Inflammatory macrophage (primary cell): ENCODE data around the gene VTCN1.

ENCODE experiments used
- DNase-seq, 2 donors: peaks; one replicate each; pipeline ENCODE4 v3.0.0-alpha.2; 2020 to 2022

Gene VTCN1

GRCh38 chr1:117208580-117208979 lies 2.1 kb downstream of the VTCN1 start:
- DNase-seq, result no peak

GRCh38 chr1:117205368-117205767 lies 5.4 kb downstream of the VTCN1 start:
- no peak for DNase-seq

DNA sequence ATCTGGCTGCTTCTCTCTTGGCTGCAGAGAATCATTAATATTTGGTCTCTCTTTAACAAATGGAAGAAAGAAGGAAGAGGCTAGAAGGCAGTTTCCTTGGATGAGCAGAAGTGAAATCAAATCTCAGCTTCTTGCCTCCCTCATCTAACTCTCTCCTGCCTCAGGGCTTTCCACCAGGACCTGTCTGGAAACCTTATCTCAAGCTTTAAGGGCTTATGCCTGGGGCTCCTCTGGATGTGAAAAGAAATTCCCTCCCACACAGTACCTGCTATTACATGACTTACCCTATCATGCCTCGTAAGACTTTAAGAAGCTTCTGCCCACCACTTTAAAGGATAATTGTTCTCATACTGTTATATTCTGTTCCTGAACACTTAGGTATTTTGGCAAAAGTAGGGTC lies 8.9 kb downstream of the VTCN1 start:
- DNase-seq, result no peak

GRCh38 chr1:117198097-117198496 lies 12.6 kb downstream of the VTCN1 start:
- DNase-seq, result no peak

- DNase-seq, result no peak
These were observed 21.0 kb downstream of the VTCN1 start for GRCh38 chr1:117189726-117190125.

GRCh38 chr1:117188816-117189437 lies 21.8 kb downstream of the VTCN1 start:
- no peak for DNase-seq

DNA sequence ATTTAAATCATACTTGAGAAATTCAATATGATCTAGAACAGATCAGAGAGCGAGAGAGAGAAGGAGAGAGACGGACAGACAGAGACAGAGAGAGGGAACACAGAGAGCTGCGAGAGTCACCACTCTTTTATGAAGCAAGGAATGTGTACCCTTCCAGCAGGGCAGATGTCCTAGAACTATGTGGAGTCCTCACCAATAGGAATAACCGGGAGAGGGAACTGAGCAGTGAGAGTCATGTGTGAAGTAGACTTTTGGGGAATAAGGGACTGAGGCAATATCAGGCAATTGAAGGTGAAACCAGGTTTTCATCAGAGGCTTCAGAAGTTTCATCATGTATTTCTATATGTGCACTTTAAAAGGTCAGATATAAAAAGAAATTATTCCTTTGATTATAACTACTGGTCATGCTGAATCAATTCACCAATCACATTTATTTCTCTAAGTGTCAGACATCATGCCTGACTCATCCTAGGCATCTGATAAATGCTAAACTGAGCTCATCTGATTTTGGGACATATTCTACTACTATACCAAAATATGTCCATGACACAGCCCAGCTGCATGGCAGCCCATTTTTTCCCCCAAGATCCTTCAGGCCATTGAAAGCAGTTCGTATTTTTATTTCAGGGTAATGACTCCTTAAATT lies 22.4 kb downstream of the VTCN1 start:
- DNase-seq, result no peak

- no peak for DNase-seq
These were observed 27.6 kb downstream of the VTCN1 start for GRCh38 chr1:117183112-117183511.

DNA sequence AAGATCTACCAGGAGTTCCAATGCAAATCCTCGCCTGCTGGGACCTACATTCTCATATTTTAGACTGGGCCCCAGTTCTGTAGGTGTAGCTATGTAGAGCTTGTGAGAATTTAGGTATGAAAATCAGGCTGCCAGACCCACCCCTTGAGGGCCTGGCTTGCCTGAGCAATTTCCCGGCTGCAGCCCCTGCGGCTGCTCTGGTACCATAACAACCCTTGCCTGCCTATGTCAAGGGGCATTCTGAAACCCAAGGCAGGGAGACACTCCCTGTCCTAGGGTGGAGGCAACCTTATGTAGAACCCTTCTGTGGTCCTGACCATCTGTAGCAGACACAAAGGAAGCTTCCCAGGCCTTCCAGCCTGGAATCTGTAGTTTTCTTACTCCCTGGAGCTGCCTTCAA lies 28.4 kb downstream of the VTCN1 start:
- no peak for DNase-seq

DNA sequence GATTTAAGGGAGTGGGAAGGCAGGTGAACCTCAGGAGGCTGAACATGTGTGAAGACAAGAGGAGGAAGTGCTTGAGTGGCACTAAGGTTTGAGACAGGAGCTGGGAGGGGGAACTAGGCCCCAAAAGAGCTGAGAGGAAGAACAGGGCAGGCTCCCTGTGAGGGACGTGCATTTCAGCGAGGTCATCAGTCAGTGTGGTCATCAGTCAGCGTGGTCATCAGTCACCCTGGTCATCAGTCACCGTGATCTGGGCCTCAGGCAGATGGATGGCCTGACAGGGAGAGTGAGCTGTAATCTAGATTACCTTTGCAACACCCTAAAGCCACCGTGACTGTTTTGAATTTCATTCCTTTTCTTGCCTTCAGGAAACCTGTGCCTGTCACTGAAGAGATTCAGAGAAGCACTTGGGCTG lies 29.1 kb downstream of the VTCN1 start:
- DNase-seq, result peak; percentile 22 to 53

- DNase-seq, result no peak
These were observed 30.4 kb downstream of the VTCN1 start for GRCh38 chr1:117180147-117180967.

DNA sequence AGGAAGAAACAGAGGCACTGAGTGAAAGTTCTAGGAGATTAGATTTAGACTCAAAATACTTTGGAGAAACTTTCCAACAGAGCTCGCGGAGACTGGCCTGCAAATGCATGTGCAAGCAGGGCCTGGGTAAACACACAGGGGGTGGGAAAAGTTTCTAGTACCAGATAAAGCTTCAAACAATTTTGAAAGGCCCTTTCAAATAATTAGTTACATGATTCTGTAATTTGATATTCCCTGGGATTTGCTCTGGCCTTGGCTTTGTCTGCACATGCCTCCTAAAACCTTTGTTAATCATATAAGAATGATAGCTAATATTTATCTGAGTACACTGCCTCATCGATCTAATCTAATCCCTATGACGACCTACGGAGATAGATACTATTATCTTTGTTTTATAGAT lies 31.3 kb downstream of the VTCN1 start:
- DNase-seq, result no peak

- no peak for DNase-seq
These were observed 32.0 kb downstream of the VTCN1 start for GRCh38 chr1:117178756-117179155.

GRCh38 chr1:117177376-117177775 lies 33.4 kb downstream of the VTCN1 start:
- DNase-seq, result no peak

DNA sequence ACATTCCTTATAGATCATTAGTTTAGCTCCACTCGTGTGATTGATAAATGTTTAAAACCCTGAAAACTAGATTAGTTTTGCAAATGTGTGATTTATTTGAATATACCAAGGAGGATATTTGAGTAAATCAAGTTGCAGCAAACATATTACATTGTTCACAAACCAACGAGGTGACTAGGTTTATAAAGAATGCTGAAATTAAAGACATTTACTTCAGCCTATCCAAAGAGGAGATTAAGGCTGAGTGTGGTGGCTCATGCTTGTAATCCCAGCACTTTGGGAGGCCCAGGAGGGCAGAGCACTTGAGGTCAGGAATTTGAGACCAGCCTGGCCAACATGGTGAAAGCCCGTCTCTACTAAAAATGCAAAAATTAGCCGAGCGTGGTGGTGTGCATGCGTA lies 34.1 kb downstream of the VTCN1 start:
- DNase-seq, result no peak

DNA sequence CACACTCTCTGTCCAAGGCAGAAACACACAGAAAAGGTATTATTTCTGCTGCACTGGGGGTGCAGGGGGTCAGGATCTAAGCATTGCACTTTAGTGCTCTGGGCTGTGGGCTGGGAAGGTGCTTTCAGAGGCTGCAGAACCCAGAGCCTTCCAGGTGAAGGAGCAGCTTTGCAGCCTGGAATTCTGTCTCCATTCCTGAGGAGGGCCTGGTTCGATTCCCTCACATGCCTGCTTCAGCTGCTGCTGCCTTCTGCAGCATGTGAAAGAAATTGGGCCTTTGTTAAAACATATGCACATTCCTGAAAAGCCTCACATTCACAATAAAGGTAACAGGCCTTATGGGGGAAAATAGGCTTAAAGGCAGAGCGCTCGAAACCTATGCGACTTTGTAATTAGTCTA lies 35.9 kb downstream of the VTCN1 start:
- no peak for DNase-seq

DNA sequence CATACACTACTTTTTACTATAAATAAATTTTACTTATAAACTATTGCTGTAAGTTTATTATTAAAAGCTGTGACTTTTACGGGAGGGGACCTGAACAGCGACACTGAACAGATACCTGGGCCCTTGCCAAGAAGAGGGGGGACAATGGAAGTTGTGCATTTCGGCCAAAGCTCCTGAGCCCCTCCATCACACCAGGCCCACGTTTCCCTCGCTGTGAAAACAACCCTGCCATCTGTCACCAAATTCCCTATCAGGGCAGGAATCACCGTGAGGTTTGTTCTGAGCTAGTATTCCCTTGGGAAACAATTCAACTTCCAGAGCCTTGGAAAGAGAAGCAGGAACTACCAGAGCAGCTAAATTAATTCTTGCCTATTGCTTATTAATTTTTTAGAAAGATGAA lies 37.0 kb downstream of the VTCN1 start:
- DNase-seq, result no peak

- no peak for DNase-seq
These were observed 37.7 kb downstream of the VTCN1 start for GRCh38 chr1:117173006-117173405.

DNA sequence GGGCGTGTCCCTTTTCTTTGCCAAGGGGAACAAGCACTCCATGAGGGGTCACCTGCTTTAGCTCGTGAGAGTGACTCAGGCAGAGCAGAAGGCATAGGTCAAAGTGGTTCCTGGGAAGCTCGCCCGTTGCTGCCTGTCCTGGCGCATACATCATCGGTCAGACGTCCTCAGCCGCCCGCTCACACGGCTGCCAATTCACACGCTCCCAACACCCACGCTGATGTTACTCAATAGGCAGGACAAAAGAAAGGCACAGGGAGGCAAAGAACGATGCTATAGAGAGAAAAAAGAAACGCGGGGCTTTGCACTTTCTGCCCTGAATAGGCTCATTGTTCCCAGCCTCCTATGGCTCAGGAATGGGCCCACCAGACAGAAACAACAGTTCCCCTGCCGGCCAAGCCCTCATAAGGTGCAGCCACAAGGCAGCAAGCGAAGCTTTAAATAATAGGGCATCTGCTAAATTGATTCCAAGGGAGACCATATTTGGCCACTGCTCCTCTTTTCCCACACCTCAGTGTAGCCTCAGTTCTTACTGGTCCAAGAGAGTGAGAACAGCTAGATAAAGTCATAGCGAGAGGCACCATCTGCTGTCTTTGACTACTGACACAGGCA lies 38.7 kb downstream of the VTCN1 start:
- no peak for DNase-seq

- no peak for DNase-seq
These were observed 40.7 kb downstream of the VTCN1 start for GRCh38 chr1:117169871-117170596.

GRCh38 chr1:117167402-117167801 lies 43.3 kb downstream of the VTCN1 start:
- no peak for DNase-seq

- no peak for DNase-seq
These were observed 44.7 kb downstream of the VTCN1 start for GRCh38 chr1:117166076-117166475.

DNA sequence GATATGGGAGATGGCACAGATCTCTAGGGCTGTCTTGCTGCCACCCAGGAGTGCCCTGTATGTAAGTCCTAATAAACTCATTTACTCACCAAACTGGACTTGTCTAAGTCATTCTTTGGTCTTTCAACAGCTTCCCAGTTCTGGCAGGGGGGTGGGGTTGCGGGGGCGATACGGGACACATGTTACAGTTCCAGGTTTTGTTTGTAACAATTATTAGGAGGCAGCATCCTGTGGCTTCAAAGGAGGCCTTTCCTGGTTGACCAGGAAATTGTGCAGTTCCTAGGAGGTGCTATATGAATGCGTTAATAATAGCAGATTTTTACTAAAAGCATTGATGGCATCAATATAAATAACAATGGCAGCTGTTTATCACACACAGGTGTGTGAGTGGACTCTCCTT lies 46.5 kb downstream of the VTCN1 start:
- no peak for DNase-seq
